Neural progenitor cell (in vitro differentiated cells): ENCODE results near the gene METTL8.
"Not testable (repeated sequence)": the region's sequence is repeated elsewhere in the genome, so short reads cannot be mapped to it uniquely, and the experiment has no call there.

Experiments
- CTCF ChIP-seq: fragments of 200-600 bp; sonication (generic); IDR thresholded peaks from 2 replicates; pipeline ENCODE4 v1.5.1; 2017; ENCODE audit warnings: antibody characterized with exemption, mild to moderate bottlenecking
- EZH2 ChIP-seq: fragments of 200-600 bp; sonication (generic); IDR thresholded peaks from 2 replicates; pipeline ENCODE4 v1.6.1; 2017; ENCODE audit warnings: antibody characterized with exemption, mild to moderate bottlenecking, moderate library complexity
- EZH2phosphoT487 ChIP-seq: fragments of 200-600 bp; sonication (generic); IDR thresholded peaks from 2 replicates; pipeline ENCODE4 v1.6.1; 2017; ENCODE audit warnings: antibody characterized with exemption

- TF ChIP-seq EZH2, CTCF, EZH2phosphoT487: not testable (repeated sequence)
Measured at GRCh38 chr2:171353746-171354145, 80.0 kb downstream of the METTL8 start.
